AG09319 (cell line): ENCODE results near the gene UCP3.

Experiments used
- DNase-seq: peaks from one replicate; pipeline ENCODE4 v3.0.0-alpha.2; 2010; ENCODE audit warnings: low read depth; ENCODE audit errors: extremely low read depth
- CTCF ChIP-seq: IDR thresholded peaks from 2 replicates; pipeline ENCODE4 v1.5.1; 2011; ENCODE audit warnings: low read depth, mild to moderate bottlenecking, inconsistent platforms, low read length, moderate library complexity

UCP3 gene

GRCh38 chr11:74023276-74023675 lies 14.4 kb upstream of the UCP3 start:
- DNase-seq: no peak

GRCh38 chr11:74022546-74022945 lies 13.7 kb upstream of the UCP3 start:
- no peak for TF ChIP-seq CTCF
- no peak for DNase-seq

More at GRCh38 chr11:74023276-74023675, 14.4 kb upstream of the UCP3 start:
- no peak for TF ChIP-seq CTCF

- no peak for TF ChIP-seq CTCF
- DNase-seq: no peak
Measured at GRCh38 chr11:74021998-74022397, 13.1 kb upstream of the UCP3 start.

- TF ChIP-seq CTCF: no peak
- DNase-seq: no peak
Measured at GRCh38 chr11:74020539-74020938, 11.7 kb upstream of the UCP3 start.

GRCh38 chr11:74019860-74020259 lies 11.0 kb upstream of the UCP3 start:
- no peak for DNase-seq
- TF ChIP-seq CTCF: no peak

- TF ChIP-seq CTCF: no peak
- no peak for DNase-seq
Measured at GRCh38 chr11:74019104-74019738, 10.3 kb upstream of the UCP3 start.

GRCh38 chr11:74018331-74019005 lies 9.6 kb upstream of the UCP3 start:
- TF ChIP-seq CTCF: no peak
- peak; percentile 71 for DNase-seq
